Measurements from ENCODE around the gene PCSK2.

PCSK2 gene

GRCh38 chr20:17248224-17248623, 21.4 kb downstream of the PCSK2 start:
- no peak for DNase-seq (ENCODE audit: low read depth)

GRCh38 chr20:17262786-17263185, 35.9 kb downstream of the PCSK2 start:
- DNase-seq (ENCODE audit: low read depth): no peak

DNA sequence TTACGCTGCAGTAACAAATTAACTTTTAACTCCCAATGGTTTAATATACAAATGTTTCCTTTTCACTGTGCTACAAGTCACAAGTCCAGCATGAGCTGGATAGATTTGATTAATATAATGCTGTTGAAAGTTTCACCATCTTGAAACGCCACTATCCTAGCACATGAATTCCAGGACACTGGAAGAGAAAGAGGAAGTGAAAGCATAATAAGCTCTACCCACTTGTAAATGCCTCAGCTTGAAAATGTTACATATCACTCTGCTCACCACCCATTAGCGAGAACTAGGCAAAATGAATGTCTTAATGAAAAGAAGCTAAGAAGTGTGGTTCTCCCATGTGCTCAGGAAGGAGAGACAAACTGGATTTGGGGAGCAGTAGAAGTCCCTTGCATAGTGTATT, 46.9 kb downstream of the PCSK2 start:
- no peak for DNase-seq (ENCODE audit: low read depth)

- no peak for DNase-seq (ENCODE audit: low read depth)
Observed at GRCh38 chr20:17276101-17276500, 49.3 kb downstream of the PCSK2 start.

DNA sequence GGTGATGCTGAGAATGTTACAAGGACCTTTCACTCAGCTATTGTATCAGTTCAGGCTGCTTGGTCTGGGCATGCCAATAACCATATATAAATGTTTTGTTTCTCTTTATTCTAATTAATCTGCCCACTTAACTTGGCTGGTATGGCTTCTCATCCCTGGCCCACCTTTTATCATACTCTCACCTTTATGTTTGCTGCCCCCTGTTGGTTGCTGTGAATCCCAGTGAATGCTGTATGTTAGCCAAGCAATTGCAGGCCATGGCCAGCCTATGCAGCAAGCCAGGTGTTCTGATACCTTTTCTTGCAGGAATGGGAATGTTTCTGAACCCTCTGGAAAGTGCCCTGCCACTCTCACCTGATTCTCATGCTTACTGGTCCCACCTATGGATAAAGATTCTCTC, 54.6 kb downstream of the PCSK2 start:
- DNase-seq (ENCODE audit: low read depth): no peak

- DNase-seq (ENCODE audit: low read depth): no peak
Observed at GRCh38 chr20:17282501-17282900, 55.7 kb downstream of the PCSK2 start.

DNA sequence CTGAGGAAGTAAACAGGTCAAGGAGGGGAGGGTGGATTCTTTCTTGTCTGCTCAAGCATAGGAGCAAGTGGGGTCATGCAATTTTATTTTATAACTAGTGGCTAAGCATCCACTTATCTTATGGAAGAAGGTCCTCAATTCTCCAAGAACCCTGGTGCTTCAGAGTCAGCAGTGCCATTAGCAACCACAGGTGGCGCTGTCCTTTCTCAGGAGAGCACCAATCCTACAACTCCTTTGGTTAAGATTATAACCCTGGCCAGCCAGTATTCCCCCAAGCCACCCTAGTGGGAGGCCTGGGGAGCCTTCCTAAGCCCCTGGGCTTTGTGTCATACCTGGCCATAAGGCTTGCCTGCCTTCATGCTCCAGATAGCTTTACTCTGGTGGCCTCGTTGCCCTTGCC, 60.7 kb downstream of the PCSK2 start:
- DNase-seq (ENCODE audit: low read depth): no peak

DNA sequence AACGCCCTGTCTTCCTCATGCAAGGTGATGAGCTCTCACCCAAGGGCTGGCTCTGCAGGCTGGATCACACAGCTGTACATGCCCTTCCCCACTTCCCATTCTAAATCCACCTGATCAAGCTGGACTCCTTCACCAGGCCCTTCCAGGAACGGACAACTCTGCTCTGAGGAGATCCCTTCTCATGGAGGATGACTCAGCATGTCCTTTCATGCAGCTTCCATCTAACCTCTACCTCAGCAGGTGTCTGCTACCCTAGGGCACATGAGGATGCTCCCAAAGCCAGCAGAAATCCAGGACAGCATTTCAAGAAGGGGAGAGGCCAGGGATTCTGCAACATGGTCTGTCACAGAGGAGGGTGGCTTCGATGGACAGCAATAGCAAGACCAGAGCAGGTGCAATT, 61.2 kb downstream of the PCSK2 start:
- no peak for DNase-seq (ENCODE audit: low read depth)

GRCh38 chr20:17295151-17295726, 68.4 kb downstream of the PCSK2 start:
- DNase-seq (ENCODE audit: low read depth): no peak

- no peak for DNase-seq (ENCODE audit: low read depth)
Observed at GRCh38 chr20:17295991-17296390, 69.2 kb downstream of the PCSK2 start.

- no peak for DNase-seq (ENCODE audit: low read depth)
Observed at GRCh38 chr20:17298171-17298570, 71.3 kb downstream of the PCSK2 start.

GRCh38 chr20:17298751-17299150, 71.9 kb downstream of the PCSK2 start:
- no peak for DNase-seq (ENCODE audit: low read depth)

DNA sequence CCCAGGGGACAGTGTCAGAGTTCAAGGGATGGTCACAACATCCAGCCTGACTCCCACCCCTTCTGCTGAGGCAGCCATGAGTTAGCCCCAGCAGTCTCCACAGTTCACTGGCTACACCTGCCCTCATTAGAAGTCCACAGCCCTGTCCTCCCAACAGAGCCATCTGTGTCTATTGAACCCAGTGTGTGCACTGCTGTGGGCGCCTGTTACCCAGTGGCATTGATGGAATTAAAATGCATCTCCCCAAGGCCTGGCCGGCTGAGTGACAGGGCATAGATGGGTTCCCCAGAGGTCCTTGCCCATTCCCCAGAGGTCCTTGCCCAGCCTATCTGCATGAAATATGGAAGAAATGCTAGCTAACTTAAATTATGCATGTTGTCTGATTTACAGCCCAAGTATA, 73.3 kb downstream of the PCSK2 start:
- DNase-seq (ENCODE audit: low read depth): no peak

DNA sequence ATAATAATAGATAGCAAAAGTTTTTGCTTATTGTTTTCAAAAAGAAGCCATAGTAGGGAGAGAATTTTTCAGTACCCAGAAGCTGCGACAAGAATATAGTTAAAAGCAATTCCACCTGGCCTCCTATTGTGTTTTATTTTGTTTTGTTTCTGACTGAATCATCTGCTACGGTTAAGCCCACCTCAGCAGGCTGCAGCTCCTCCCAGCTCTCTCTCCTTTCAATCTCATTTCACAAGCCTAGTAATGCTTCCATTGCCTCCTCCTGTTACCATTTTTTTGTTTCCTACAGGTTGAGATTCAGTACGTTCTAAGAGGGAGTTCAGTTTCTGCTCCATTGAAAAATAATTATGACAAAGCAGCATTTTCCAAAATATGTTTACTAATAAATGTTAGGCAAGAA, 77.9 kb downstream of the PCSK2 start:
- DNase-seq (ENCODE audit: low read depth): no peak

DNA sequence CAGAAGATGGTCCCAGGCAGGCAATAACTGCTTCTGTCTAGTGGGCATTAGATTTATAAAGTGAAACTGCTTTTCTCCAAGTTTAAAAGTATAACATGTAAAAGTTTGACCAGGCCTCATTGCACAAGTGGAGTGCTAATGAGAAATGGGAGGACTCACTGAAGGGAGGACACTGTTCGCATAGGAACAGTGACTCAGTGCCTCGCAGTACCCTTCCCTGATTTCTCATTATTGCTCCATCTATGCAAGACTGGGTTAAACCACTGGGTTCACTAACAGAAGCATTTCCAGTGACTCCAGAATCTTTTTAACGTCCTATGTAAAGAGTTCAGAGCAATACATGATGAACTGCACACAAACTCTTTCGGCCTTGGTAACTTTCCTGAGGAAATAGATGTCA, 79.6 kb downstream of the PCSK2 start:
- DNase-seq (ENCODE audit: low read depth): no peak

GRCh38 chr20:17314264-17314663, 87.4 kb downstream of the PCSK2 start:
- DNase-seq (ENCODE audit: low read depth): no peak

DNA sequence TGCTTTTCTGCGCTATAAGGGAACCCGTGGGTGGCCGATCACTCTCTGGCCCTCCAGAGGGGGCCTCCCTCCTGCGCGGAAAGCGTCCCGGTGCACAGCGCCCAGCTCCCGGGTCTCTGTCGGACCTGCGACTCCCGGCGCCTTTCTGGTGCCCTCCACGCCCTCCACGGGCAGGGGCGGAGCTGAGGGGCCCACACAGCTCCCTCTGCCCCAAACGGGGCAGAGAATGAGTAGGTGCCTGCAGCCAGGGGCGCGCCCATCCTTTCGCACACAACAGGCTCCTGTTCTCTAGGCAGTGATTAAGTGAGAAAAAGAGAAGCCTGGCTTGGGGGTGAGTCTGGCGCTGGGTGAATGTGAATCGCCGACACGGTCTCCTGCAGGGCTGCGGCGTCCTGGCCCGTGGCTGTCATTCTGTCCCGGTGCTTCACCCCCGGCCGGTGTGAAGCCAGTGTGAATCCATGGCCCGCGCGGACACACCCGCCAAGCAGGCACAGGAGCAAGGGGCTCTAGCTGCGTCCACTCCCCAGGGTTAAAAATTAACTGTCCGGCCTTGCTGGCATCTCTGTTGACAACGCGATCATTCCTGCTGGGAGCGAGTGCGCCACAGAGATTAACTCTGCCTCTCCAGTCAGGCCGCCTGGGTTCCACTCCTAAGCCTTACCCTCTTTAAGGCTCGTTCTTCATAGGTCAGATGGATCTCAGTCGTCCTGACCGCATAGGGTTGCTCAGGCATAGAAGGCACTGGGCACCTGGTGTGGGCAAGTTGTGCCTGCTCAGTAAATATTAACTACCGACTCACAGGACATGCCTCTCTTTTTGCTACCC, 88.8 kb downstream of the PCSK2 start:
- DNase-seq (ENCODE audit: low read depth): no peak

GRCh38 chr20:17316316-17317038, 89.6 kb downstream of the PCSK2 start:
- no peak for DNase-seq (ENCODE audit: low read depth)

- DNase-seq (ENCODE audit: low read depth): no peak
Observed at GRCh38 chr20:17317341-17317740, 90.5 kb downstream of the PCSK2 start.

GRCh38 chr20:17320456-17320855, 93.6 kb downstream of the PCSK2 start:
- DNase-seq (ENCODE audit: low read depth): no peak

DNA sequence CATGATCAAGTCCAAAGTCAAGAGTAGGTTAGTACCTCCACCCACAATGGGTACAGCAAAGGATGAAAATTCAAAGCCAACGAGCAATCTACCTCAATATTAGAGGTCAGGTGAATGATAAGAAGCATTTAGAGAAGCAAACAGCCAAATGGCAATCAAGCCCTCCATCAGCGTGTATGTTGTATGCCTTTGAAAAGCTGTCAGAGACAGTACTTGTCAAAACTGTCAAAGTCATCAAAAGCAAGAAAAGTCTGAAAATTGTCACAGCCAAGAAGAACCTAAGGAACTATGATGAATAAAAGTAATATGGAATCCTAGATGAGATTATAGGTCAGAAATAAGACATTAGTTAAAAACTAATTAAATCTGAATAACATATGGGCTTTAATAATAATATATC, 99.3 kb downstream of the PCSK2 start:
- DNase-seq (ENCODE audit: low read depth): no peak

DNA sequence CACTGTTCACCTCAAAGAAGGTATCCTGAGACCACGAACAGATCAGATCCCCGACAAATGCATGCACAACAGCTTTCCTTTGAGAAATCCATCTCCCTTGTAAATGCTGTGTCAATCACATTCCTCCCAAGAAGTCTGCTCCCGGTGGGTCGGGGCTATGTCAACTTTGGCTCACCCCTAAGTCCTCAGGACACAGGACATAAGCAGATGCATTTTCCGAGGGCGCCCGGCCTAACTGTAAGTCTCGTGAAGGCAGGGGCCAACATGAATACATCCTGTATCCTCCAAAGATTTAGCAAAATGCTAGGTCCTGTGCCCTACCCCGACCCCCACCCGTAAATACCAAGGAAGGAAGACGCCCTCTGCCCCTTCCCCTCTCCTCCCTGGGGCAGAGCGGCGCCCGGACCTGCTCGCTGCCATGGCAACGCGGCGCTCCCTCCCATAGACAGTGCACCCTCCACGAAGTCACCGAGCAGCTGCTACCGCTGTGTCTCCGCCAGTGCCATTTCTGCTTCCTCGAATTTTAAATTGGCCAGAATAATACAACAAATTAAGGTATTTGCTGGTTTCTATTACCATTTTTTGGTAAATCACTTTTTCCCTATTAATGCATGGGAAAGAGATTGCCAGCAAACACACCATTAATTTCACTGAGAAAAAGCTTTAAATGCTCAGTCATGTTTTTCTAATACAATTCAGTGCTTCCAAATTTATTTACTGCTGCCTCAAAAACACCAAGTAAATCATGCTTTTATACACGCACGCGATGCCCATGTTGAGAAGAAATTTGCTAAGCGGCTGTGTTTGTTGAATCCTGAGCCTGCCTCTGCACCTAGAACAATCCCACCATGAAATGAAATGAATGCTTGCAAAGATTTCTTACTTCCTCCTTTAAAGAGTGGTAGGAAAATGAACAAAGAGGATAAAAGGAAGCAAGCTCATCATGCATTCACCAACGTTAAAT, 100.6 kb downstream of the PCSK2 start:
- DNase-seq (ENCODE audit: low read depth): no peak

Measured in stimulated activated CD4-positive, alpha-beta T cell treated with anti-CD3 and anti-CD28 coated beads, Interleukin-2, amount 100 ng/mL, for 4 hours (primary cell).